Stomach smooth muscle (tissue), 2 donors: ENCODE results near the gene PTPRK.
A peak's percentile ranks its signal among the peaks of the same experiment; 100 is the strongest.
"Not testable (repeated sequence)": the region's sequence is repeated elsewhere in the genome, so short reads cannot be mapped to it uniquely, and the experiment has no call there.

Source experiments
- H3K27ac ChIP-seq: one replicate; pipeline ENCODE4 v1.7.0; 2013; ENCODE audit warnings: mild to moderate bottlenecking, low read length, inconsistent platforms
- H3K27me3 ChIP-seq, 2 donors: one replicate each; pipeline ENCODE4 v1.7.0; 2013; ENCODE audit warnings: low read length in 2 of 2; ENCODE audit not compliant: insufficient read depth in 2 of 2, control insufficient read depth in 1 of 2
- H3K36me3 ChIP-seq, 2 donors: one replicate each; pipeline ENCODE4 v1.7.0; 2013; ENCODE audit warnings: low read length in 2 of 2; ENCODE audit not compliant: control insufficient read depth in 2 of 2, insufficient read depth in 2 of 2
- H3K4me1 ChIP-seq: one replicate; pipeline ENCODE4 v1.7.0; 2013; ENCODE audit warnings: low read length; ENCODE audit not compliant: control insufficient read depth, insufficient read depth
- H3K4me3 ChIP-seq, 2 donors: one replicate each; pipeline ENCODE4 v1.7.0; 2013; ENCODE audit warnings: low read length in 2 of 2
- H3K9ac ChIP-seq, 2 donors: one replicate each; pipeline ENCODE4 v1.7.0; 2013; ENCODE audit warnings: low read length in 2 of 2, mild to moderate bottlenecking in 1 of 2
- H3K9me3 ChIP-seq, 2 donors: one replicate each; pipeline ENCODE4 v1.7.0; 2013; ENCODE audit warnings: low read length in 2 of 2; ENCODE audit not compliant: control insufficient read depth in 2 of 2
- donor health status: healthy.
- donor health status: Pancreatic carcinoma.

The PTPRK gene

GRCh38 chr6:128487746-128488145 is 32.7 kb downstream of the PTPRK start:
- H3K9me3 ChIP-seq, result no peaks in the 10 kb centered on the region
- no peaks in the 10 kb centered on the region for H3K27me3 ChIP-seq
- H3K27ac ChIP-seq, result no peak overlapping the region
- H3K4me1 ChIP-seq, result peaks cover 8% of the 10 kb centered on the region
- no peak overlapping the region for H3K4me3 ChIP-seq
- no peaks in the 10 kb centered on the region for H3K36me3 ChIP-seq
- no peak overlapping the region for H3K9ac ChIP-seq

GRCh38 chr6:128487055-128487454 is 33.3 kb downstream of the PTPRK start:
- no peak overlapping the region for H3K4me3 ChIP-seq
- H3K9ac ChIP-seq, result no peak overlapping the region
- H3K4me1 ChIP-seq, result peaks cover 8% of the 10 kb centered on the region
- H3K27me3 ChIP-seq, result no peaks in the 10 kb centered on the region
- no peaks in the 10 kb centered on the region for H3K9me3 ChIP-seq
- no peak overlapping the region for H3K27ac ChIP-seq
- H3K36me3 ChIP-seq, result no peaks in the 10 kb centered on the region

- H3K27me3 ChIP-seq, H3K9ac ChIP-seq, H3K36me3 ChIP-seq, H3K27ac ChIP-seq, H3K4me1 ChIP-seq, H3K9me3 ChIP-seq, H3K4me3 ChIP-seq: not testable (repeated sequence)
These were observed 33.8 kb downstream of the PTPRK start for GRCh38 chr6:128486580-128486979.

- Histone ChIP-seq H3K27me3 (no peaks in the 10 kb centered on the region), H3K9me3 (no peaks in the 10 kb centered on the region), H3K4me1 (peaks cover 3% of the 10 kb centered on the region), H3K27ac (no peak overlapping the region), H3K36me3 (no peaks in the 10 kb centered on the region), H3K9ac (no peak overlapping the region), H3K4me3 (no peak overlapping the region)
These were observed 36.8 kb downstream of the PTPRK start for GRCh38 chr6:128483472-128484135.

- Histone ChIP-seq H3K4me3 (no peak overlapping the region), H3K9me3 (no peaks in the 10 kb centered on the region), H3K9ac (no peak overlapping the region), H3K4me1 (peaks cover 3% of the 10 kb centered on the region), H3K27me3 (no peaks in the 10 kb centered on the region), H3K36me3 (no peaks in the 10 kb centered on the region), H3K27ac (no peak overlapping the region)
These were observed 37.8 kb downstream of the PTPRK start for GRCh38 chr6:128482642-128483041.

- no peaks in the 10 kb centered on the region for H3K9me3 ChIP-seq
- no peak overlapping the region for H3K27ac ChIP-seq
- H3K9ac ChIP-seq, result no peak overlapping the region
- no peak overlapping the region for H3K4me3 ChIP-seq
- no peaks in the 10 kb centered on the region for H3K27me3 ChIP-seq
- peaks cover 5% of the 10 kb centered on the region for H3K4me1 ChIP-seq
- H3K36me3 ChIP-seq, result no peaks in the 10 kb centered on the region
These were observed 40.4 kb downstream of the PTPRK start for GRCh38 chr6:128479991-128480390.

GRCh38 chr6:128479048-128479666 is 41.2 kb downstream of the PTPRK start:
- peaks cover 5% of the 10 kb centered on the region for H3K4me1 ChIP-seq
- no peak overlapping the region for H3K9ac ChIP-seq
- no peak overlapping the region for H3K27ac ChIP-seq
- H3K4me3 ChIP-seq, result peak overlapping the region; percentile 36 to 51
- no peaks in the 10 kb centered on the region for H3K36me3 ChIP-seq
- H3K9me3 ChIP-seq, result no peaks in the 10 kb centered on the region
- no peaks in the 10 kb centered on the region for H3K27me3 ChIP-seq

- no peak overlapping the region for H3K27ac ChIP-seq
- H3K36me3 ChIP-seq, result no peaks in the 10 kb centered on the region
- H3K4me3 ChIP-seq, result peak overlapping the region; percentile 36 to 51
- no peaks in the 10 kb centered on the region for H3K27me3 ChIP-seq
- no peak overlapping the region for H3K9ac ChIP-seq
- no peaks in the 10 kb centered on the region for H3K9me3 ChIP-seq
- peaks cover 5% of the 10 kb centered on the region for H3K4me1 ChIP-seq
These were observed 42.0 kb downstream of the PTPRK start for GRCh38 chr6:128478230-128479047.

- H3K4me1 ChIP-seq, result peaks cover 2% of the 10 kb centered on the region
- no peaks in the 10 kb centered on the region for H3K36me3 ChIP-seq
- no peaks in the 10 kb centered on the region for H3K9me3 ChIP-seq
- H3K27ac ChIP-seq, result no peak overlapping the region
- H3K9ac ChIP-seq, result no peak overlapping the region
- H3K27me3 ChIP-seq, result no peaks in the 10 kb centered on the region
- no peak overlapping the region for H3K4me3 ChIP-seq
These were observed 45.5 kb downstream of the PTPRK start for GRCh38 chr6:128474933-128475332.

- no peaks in the 10 kb centered on the region for H3K9me3 ChIP-seq
- no peak overlapping the region for H3K4me3 ChIP-seq
- no peak overlapping the region for H3K9ac ChIP-seq
- peaks cover 2% of the 10 kb centered on the region for H3K4me1 ChIP-seq
- no peak overlapping the region for H3K27ac ChIP-seq
- H3K27me3 ChIP-seq, result no peaks in the 10 kb centered on the region
- no peaks in the 10 kb centered on the region for H3K36me3 ChIP-seq
These were observed 45.9 kb downstream of the PTPRK start for GRCh38 chr6:128474481-128474880.

GRCh38 chr6:128471907-128472306 is 48.5 kb downstream of the PTPRK start:
- no peaks in the 10 kb centered on the region for H3K36me3 ChIP-seq
- H3K4me3 ChIP-seq, result no peak overlapping the region
- H3K4me1 ChIP-seq, result peaks cover 2% of the 10 kb centered on the region
- H3K9ac ChIP-seq, result no peak overlapping the region
- H3K9me3 ChIP-seq, result no peaks in the 10 kb centered on the region
- H3K27ac ChIP-seq, result no peak overlapping the region
- no peaks in the 10 kb centered on the region for H3K27me3 ChIP-seq
